ENCODE data around the gene CCDC88B.

Gene CCDC88B

DNA sequence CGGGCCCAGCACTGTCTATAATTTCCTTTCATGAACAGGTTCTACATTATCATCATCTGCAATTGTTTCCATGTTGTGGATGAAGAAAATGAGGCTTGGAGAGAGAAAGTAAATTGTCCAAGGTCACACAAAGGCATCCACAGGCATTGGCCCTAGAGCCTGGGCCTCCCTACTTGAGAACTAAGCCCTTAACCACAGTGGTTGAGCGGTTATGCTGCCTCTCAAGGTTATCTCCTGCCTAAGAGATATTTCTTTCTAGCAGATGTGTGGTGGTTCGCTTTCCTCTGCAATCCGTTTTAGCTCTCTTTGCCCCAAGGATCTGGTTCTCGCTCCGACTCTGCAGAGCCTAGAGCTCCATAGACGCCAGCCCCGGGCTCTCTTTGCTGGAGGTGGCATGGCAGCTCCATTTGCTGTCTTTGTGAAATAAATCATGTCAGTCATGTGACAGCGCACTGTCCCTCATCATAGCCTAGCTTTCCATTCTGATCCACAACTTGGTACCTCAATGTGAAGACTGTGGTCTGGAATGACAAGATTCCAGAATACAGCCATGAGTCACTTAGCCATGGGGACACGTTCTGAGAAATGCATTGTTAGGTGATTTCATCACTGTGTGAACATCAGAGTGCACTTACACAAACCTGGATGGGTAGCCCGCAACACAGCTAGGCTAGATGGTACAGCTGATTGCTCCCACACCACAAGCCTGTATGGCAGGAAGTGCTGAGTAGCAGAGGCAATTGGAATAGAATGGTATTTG, 46.1 kb downstream of the CCDC88B start:
- no peak for DNase-seq

GRCh38 chr11:64387916-64388315, 47.9 kb downstream of the CCDC88B start:
- DNase-seq, result no peak

DNA sequence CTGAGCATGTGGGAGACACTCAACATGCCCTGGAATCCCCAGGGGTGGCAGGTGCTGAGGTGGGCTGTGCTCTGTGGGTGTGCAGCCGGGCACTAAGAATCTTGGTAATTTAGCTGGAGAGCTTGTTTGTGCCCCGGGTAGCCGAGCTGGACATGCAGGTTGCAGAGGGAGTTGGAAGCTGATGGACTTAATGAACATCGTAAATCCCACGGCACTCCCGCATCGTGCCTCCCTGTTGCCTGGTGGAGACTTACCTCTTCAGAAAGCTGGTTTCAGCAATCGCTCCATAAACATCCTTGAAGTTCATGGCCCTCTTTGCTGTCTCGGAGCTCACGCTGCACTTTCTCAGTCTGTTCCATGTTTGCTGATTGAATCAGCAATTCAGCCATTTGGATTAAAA, 48.9 kb downstream of the CCDC88B start:
- no peak for DNase-seq

DNA sequence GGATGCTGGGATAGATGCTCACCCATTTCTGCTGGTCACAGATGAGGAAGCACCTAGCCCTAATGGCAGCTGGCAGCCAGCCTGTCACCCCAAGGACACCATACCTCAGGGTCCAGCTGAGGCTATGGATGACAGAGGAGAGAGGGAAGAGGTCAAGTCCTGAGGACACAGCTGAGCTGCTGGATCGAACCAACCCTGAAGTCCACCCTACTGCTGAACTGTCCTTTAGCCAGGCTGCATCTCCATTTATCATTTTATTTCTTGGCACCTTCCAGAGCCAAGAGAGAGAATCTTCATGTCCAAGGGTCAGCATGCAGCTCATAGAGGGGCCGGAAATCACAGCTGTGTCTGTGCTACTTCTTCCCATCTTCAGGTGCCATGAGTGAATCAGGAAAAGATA, 49.8 kb downstream of the CCDC88B start:
- no peak for DNase-seq

DNA sequence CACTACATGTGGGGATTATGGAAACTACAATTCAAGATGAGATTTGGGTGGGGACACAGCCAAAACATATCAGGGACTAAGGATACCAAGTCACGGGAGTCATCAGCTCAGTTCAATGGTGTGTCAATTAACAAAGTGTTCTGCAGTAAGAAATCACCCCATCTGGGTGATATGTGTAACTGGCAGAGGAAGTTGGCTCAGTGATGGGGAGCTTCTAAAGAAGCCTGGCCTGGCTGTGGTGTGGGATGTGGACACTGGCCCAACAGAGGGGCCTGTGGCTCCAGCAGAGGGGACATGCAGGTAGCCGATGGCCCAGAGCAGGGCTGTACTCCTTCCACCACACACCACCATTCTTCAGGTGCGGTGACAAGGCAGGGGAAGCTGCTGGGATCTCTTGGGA, 50.6 kb downstream of the CCDC88B start:
- DNase-seq, result no peak

- DNase-seq, result no peak
Observed at GRCh38 chr11:64391839-64392238, 51.8 kb downstream of the CCDC88B start.

DNA sequence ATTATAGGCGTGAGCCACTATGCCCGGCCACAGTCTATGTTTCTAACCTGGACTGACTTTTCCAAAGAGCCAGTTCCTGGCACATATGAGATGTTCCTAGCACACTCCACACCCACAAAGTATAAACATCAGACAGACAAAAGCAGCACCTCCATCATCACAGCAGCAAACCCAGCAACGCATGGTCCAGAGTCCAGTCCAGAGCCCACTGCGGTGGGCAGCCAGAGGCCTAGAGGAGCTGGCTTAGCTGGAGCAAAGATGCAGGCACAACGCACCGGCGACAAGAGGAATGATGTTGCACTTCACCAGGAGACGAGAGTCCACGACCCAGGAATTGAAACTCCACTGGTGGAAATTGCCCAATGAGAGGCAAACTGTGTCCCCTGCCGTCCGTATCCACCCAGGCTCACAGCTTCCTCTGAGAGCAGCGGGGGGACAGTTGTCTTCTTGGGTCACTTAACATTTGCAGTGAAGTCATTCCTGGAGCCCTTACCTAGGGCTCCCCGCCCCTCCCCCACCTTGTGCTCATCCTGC, 55.6 kb downstream of the CCDC88B start:
- DNase-seq, result no peak

GRCh38 chr11:64396079-64396591, 56.1 kb downstream of the CCDC88B start:
- DNase-seq, result no peak

GRCh38 chr11:64400102-64400501, 60.1 kb downstream of the CCDC88B start:
- DNase-seq, result no peak

DNA sequence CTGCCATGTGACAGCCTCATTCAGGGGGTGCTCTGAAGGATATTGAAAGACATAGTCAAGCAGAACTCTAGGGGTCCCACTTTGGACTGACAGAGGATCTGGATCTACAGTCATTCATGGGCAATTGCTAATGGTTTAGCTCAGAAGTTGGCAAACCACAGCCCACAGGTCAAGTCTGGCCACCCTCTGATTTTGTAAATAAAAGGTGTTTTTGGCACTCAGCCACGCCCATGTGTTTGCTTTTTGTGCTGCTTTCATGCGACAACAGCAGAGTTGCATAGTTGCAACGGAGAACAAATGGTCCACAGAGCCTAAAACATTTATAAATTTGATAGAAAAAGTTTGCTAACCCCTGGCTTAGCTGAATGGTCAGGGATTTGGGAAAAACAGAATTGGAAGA, 60.7 kb downstream of the CCDC88B start:
- no peak for DNase-seq

DNA sequence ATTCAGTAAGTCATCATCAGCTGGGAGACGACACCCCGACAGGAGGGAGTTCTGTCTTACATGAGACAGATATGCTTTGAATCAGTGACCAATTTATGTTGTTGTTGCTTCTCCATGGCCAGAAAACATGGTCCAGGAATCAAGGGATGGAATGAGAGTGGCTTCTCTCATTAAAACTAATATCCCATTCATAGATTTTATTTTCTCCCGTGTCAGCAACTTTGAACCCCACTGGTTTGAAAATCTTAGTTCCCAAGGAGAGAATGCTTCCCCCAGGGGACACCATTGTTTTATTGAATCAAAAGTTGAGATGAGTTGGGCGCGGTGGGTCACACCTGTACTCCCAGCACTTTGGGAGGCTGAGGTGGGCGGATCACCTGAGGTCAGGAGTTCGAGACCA, 61.8 kb downstream of the CCDC88B start:
- no peak for DNase-seq

GRCh38 chr11:64403106-64403505, 63.1 kb downstream of the CCDC88B start:
- DNase-seq, result no peak

GRCh38 chr11:64406221-64406946, 66.4 kb downstream of the CCDC88B start:
- no peak for DNase-seq
